IPS-15b (cell line): ENCODE results near the gene MMEL1.
"Not testable (repeated sequence)": the region's sequence is repeated elsewhere in the genome, so short reads cannot be mapped to it uniquely, and the experiment has no call there.

Experiments used
- H3K27me3 ChIP-seq: one replicate; pipeline ENCODE4 v1.6.1; 2013; ENCODE audit warnings: low read length; ENCODE audit not compliant: control insufficient read depth, insufficient read depth
- H3K36me3 ChIP-seq: one replicate; pipeline ENCODE4 v1.6.1; 2013; ENCODE audit warnings: low read length; ENCODE audit not compliant: control insufficient read depth, insufficient read depth
- H3K4me1 ChIP-seq: one replicate; pipeline ENCODE4 v1.6.1; 2013; ENCODE audit warnings: mild to moderate bottlenecking, low read length; ENCODE audit not compliant: control insufficient read depth, insufficient read depth
- H3K4me3 ChIP-seq: one replicate; pipeline ENCODE4 v1.5.1; 2013; ENCODE audit warnings: low read depth, low read length
- H3K9ac ChIP-seq: one replicate; pipeline ENCODE4 v1.6.1; 2013; ENCODE audit warnings: low read depth, mild to moderate bottlenecking, low read length
- H3K9me3 ChIP-seq: one replicate; pipeline ENCODE4 v1.6.1; 2013; ENCODE audit warnings: mild to moderate bottlenecking, low read length; ENCODE audit not compliant: control insufficient read depth, insufficient read depth

Gene MMEL1

GRCh38 chr1:2568187-2568816 is 64.5 kb downstream of the MMEL1 start:
- not testable (repeated sequence) for H3K4me3 ChIP-seq

DNA sequence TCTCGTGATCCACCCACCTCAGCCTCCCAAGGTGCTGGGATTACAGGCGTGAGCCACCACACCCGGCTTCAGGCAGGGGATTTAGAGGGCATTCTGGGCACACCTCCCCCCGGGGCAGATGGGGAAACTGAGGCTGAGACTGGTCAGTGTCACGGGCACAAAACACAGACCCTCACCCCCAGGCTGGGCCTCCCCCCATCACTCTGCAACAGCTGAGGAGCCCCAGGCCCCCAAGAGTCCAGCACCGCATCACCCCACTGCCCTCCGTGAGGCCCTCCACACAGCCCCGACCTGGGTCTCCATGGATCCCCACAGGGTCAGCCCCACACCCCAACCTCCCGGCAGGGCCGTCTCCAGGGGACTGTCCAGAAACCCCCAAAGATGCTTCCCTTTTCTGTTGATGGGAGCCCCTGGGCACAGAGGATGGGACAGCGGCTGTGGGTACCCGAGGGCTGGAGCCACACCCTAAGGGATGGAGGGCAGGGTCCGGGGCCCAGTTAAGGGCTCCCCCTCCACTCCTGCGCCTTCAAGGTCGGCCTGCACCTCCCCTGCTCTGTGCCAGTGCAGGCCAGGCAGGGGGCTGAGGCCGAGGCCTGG is 65.6 kb downstream of the MMEL1 start:
- no peak overlapping the region for H3K4me3 ChIP-seq
- no peak overlapping the region for H3K9ac ChIP-seq
- no peaks in the 10 kb centered on the region for H3K4me1 ChIP-seq
- no peaks in the 10 kb centered on the region for H3K36me3 ChIP-seq
- no peaks in the 10 kb centered on the region for H3K9me3 ChIP-seq
- H3K27me3 ChIP-seq, result no peaks in the 10 kb centered on the region

More at GRCh38 chr1:2568187-2568816, 64.5 kb downstream of the MMEL1 start:
- H3K4me1 ChIP-seq, H3K27me3 ChIP-seq, H3K9ac ChIP-seq, H3K36me3 ChIP-seq, H3K9me3 ChIP-seq: not testable (repeated sequence)

GRCh38 chr1:2566101-2567045 is 66.4 kb downstream of the MMEL1 start:
- H3K36me3 ChIP-seq, result no peaks in the 10 kb centered on the region

GRCh38 chr1:2564815-2565374 is 67.9 kb downstream of the MMEL1 start:
- Histone ChIP-seq H3K4me3 (no peak overlapping the region), H3K27me3 (no peaks in the 10 kb centered on the region), H3K9ac (no peak overlapping the region), H3K4me1 (no peaks in the 10 kb centered on the region), H3K36me3 (no peaks in the 10 kb centered on the region), H3K9me3 (no peaks in the 10 kb centered on the region)

More at GRCh38 chr1:2566101-2567045, 66.4 kb downstream of the MMEL1 start:
- no peaks in the 10 kb centered on the region for H3K4me1 ChIP-seq
- no peak overlapping the region for H3K4me3 ChIP-seq
- no peak overlapping the region for H3K9ac ChIP-seq
- H3K27me3 ChIP-seq, result no peaks in the 10 kb centered on the region
- no peaks in the 10 kb centered on the region for H3K9me3 ChIP-seq

DNA sequence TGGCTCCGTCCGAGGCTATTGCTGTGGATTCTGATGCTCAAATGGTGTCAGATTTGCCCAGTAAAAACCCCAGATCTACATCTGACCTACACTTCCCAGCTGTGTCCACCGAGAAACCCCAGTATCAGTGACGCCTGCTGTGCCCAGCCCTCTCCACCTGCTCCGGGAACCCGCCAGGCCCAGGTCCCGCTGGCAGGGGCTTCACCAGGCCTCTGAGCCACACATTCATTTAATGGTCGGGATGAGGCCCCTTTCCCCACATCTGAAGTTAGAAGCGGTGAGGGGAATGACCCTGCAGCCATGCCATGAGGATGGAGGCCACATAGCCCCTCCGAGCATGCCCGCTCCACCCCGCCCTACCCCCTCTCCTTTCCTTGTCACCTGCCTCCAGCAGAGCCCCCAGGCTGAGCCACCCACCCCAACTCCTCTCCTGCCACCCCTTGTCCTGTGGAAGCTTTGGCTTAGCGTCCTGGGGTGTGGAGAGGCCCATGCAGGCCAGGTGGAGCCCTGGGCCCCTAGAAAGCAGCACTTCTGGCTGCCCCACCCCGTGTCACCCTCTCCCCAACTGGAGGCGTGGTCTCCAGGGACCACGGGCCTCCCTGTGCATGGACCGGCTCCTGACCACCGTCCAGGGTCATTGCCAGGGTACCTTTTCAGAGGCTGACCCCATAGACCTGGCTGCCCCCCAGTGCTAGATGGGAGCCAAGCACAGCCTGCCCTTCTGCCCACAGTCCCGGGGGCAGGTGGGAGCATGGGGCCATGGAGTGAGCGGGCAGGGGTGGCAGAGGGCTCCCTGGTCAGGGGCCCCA is 68.6 kb downstream of the MMEL1 start:
- Histone ChIP-seq H3K4me1 (no peaks in the 10 kb centered on the region), H3K36me3 (no peaks in the 10 kb centered on the region), H3K4me3 (no peak overlapping the region), H3K9ac (no peak overlapping the region), H3K9me3 (no peaks in the 10 kb centered on the region), H3K27me3 (no peaks in the 10 kb centered on the region)

DNA sequence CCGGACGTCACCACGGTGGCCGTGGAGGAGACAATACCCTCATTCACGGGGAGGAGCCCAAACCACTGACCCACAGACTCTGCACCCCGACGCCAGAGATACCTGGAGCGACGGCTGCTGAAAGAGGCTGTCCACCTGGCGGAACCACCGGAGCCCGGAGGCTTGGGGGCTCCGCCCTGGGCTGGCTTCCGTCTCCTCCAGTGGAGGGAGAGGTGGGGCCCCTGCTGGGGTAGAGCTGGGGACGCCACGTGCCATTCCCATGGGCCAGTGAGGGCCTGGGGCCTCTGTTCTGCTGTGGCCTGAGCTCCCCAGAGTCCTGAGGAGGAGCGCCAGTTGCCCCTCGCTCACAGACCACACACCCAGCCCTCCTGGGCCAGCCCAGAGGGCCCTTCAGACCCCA is 69.6 kb downstream of the MMEL1 start:
- Histone ChIP-seq H3K4me1 (no peaks in the 10 kb centered on the region), H3K36me3 (no peaks in the 10 kb centered on the region), H3K9ac (no peak overlapping the region), H3K9me3 (no peaks in the 10 kb centered on the region), H3K4me3 (no peak overlapping the region), H3K27me3 (no peaks in the 10 kb centered on the region)

DNA sequence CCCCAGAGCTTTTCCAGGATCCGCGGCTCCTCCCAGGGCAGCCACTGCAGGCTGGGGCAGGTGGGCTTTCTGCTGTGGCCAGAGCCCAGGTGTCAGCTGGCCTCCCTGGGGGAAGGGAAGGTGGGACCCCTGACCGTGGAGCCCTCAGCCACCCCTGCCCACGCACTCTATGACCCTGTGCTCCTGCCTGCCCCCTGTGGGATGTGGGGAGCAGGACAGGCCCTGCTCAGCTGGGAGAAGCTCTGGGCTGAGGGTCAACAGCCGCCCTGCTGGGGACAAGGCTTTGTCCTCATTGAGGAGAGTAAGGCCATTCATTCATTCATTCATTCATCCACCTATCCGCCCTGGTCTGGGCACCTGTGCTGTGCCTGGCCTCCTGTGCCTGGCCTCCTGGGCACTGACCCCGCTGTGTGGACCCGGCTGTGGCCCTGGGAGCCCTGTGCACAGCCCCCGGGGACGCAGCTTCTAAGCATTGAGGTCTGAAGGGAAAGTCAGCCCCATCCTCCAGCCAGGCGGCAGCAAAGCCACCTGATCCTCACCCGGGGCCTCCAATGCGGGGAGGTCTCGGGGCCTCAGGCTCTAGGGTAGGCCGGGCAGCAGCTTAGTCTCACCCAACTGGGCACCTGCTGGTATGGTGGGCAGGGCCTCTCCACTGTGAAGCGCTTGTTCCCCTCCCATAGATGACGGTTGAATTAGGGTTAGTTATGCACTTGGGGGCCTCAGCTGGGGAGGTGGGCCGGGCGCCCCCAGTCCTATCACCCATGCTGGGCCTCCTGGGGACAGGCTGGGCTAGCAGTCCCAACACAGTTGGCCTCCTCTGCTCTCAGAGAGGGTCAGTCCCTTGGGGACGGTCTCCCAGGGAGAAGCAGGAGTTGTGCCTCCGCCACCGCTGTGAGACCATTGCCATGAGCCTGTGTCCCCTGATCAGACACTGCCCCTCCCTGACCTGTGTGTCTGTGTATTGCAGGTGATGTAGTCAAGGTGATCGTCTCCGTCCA is 70.6 kb downstream of the MMEL1 start:
- Histone ChIP-seq H3K9ac (no peak overlapping the region), H3K36me3 (no peaks in the 10 kb centered on the region)

GRCh38 chr1:2561446-2561845 is 71.4 kb downstream of the MMEL1 start:
- Histone ChIP-seq H3K27me3 (no peaks in the 10 kb centered on the region), H3K9ac (no peak overlapping the region), H3K4me3 (no peak overlapping the region), H3K36me3 (no peaks in the 10 kb centered on the region), H3K9me3 (no peaks in the 10 kb centered on the region), H3K4me1 (no peaks in the 10 kb centered on the region)

More for the DNA sequence above, 70.6 kb downstream of the MMEL1 start:
- Histone ChIP-seq H3K4me1 (no peaks in the 10 kb centered on the region), H3K27me3 (no peaks in the 10 kb centered on the region), H3K4me3 (no peak overlapping the region), H3K9me3 (no peaks in the 10 kb centered on the region)

DNA sequence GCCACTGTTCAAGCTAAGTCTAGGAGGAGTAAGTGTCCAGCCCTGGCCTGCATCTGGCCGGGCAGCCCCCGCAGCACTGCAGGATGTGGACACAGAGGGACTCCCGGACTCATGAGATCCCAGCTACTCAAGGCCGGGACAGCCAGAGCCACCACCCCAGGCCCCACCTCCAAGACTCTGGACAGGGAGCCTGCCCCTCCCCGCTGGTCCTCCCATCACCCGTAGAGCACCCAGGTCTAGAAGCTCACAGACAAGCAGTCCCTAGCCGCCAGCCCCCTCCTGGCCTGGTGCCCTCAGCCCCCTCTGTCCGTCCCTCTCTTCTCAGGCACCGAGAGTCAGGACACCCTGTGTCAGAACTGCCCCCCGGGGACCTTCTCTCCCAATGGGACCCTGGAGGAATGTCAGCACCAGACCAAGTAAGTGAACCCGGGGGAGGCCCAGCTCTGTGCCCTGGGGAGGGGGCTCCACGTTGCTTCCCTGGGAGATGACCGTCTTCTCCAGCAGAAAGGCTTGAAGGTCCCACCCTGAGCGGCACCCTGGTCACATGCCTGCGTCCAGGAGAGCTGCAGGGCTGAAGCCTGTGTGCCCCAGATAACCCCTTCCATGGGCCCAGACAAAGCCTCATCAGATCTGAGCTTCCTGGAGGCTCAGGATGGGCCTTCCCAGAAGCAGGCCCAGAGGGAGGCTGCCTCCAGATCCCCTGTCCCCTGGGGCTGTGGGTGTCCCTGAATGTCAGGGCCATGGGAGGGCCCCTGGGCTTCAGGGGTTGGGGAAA is 72.3 kb downstream of the MMEL1 start:
- H3K9ac ChIP-seq, result no peak overlapping the region
- H3K4me3 ChIP-seq, result no peak overlapping the region

More for the DNA sequence above, 72.3 kb downstream of the MMEL1 start:
- no peaks in the 10 kb centered on the region for H3K4me1 ChIP-seq
- no peaks in the 10 kb centered on the region for H3K27me3 ChIP-seq
- H3K36me3 ChIP-seq, result no peaks in the 10 kb centered on the region
- H3K9me3 ChIP-seq, result no peaks in the 10 kb centered on the region
